Lung microvascular endothelial cell (primary cell): ENCODE data around the gene NOS2. TPM values are rescaled to one million over a fixed set of nuclear protein-coding genes. Genes with fewer than 3 reads are reported as not detected.
"Not testable (repeated sequence)": the region's sequence is repeated elsewhere in the genome, so short reads cannot be mapped to it uniquely, and the experiment has no call there.

Experiments
- DNase-seq, 2 donors: peaks; one replicate each; pipeline versions ENCODE4 v3.0.0 to v3.0.0-alpha.2; 2010; ENCODE audit warnings: low read depth in 2 of 2
- total RNA-seq: library from RNA; depleted of rRNA; stranded (reverse); fragments of >200 nt; gene quantifications from 2 replicates; pipeline ENCODE4 v1.2.1, GENCODE V29; 2014

NOS2 gene
- total RNA-seq, 1 donor from 2014 or later = 0.20 TPM

DNA sequence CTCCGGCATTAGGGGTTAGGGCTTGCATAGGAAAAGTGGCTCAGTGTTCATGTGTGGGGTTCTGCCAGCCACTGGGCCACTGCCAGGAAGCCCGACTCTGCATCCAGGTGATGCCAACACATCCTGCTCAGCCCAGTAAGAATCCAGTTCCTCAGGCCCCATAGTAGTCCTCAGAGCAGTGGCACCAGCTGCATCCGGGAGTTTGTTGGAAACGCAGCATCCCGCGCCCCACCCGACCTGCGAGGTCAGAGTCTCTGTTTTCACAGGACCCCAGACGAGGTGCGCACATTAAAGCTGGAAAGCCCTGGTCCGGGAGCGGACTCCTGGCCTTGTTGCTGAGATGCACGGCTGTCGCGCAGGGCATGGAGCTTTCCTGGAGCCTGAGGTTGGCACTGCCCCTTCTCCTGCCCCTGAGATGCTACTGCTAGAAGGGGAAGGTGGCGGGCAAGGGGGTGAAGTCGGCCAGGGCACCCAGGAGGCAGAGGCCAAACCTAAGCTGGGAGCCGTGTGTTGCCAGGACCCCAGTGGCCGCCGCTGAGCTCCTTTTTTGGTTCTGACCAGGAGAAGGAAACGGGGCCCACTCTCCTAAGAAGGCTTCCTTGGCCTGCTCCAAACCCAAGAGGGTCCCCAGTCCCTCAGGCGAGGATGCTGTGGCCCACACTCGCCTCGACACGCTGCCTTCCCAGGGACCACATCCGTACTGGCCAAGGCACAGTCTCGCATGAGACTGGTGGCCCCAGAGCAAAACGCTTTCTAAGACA is 44.4 kb downstream of the NOS2 start:
- no peak for DNase-seq

DNA sequence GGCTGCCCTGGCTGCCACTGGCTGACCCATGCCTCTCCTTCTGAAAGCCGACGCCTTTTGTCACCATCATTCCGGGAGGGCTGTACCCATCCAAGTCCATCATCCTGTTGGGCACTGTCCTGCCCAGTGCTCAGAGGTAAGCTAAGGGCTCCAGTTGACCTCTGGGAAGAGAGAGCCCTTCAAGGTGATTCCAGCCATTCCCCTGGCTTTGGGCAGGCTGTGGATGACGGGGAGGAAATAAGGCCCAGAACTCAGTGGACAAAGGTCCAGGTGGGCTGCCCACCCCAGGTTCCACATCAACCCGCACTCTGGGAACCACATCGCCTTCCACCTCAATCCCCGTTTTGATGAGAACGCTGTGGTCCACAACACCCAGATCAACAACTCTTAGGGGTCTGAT is 45.8 kb downstream of the NOS2 start:
- DNase-seq = no peak

DNA sequence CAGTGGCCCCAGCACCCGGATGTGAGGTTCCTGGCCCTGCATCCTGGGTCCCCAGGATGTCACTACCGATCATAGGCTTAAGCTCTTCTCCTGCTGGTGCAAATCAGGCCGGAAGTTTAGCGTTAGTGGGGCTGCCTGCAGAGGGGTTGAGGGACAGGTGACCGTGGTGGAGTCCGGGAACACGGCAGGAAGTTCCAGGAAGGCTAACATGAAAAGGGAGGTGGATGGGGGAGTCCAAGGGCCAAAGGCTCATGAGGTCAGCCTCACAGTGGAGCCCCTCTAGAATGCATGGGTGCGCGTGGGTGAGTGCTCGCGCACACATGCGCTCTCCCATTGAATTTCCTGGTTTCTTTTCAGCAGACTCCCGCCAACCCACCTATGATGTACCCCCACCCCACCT is 46.6 kb downstream of the NOS2 start:
- DNase-seq = not testable (repeated sequence)

DNA sequence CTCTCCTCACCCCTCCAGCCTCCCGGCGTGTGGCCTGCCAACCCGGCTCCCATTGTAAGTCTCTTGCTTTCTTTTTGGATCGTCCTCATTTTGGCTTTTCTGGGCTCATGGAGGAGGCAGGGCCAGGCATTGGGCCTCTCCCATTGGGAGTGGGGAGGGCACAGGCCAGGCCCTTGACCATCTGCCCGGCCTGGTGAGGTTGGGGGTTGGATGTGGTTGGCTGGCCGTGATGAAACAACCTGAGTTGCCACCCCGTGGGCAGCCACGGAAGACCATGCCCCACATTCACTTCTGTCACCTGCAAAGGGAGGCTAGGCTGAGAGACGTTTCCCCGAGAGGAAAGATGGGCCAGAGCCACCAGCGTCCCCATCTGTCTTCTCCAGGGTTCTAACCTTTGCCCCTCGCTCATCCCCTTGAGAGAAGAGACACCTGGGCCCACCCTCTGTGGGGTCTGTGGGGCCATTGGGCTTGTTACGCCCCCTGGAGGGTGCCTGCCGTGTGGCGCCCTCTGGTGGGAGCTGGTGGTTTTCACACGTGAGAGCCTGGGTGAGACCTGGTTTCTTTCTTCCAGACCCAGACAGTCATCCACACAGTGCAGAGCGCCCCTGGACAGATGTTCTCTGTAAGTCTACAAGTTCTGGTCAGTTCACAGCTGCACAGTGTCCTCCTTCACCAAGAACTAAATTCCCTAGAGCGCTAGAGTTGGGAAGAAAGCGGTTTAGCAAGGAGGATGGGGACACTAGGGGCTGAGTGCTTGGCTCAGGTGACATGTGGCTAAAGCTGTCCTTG is 47.3 kb downstream of the NOS2 start:
- not testable (repeated sequence) for DNase-seq

DNA sequence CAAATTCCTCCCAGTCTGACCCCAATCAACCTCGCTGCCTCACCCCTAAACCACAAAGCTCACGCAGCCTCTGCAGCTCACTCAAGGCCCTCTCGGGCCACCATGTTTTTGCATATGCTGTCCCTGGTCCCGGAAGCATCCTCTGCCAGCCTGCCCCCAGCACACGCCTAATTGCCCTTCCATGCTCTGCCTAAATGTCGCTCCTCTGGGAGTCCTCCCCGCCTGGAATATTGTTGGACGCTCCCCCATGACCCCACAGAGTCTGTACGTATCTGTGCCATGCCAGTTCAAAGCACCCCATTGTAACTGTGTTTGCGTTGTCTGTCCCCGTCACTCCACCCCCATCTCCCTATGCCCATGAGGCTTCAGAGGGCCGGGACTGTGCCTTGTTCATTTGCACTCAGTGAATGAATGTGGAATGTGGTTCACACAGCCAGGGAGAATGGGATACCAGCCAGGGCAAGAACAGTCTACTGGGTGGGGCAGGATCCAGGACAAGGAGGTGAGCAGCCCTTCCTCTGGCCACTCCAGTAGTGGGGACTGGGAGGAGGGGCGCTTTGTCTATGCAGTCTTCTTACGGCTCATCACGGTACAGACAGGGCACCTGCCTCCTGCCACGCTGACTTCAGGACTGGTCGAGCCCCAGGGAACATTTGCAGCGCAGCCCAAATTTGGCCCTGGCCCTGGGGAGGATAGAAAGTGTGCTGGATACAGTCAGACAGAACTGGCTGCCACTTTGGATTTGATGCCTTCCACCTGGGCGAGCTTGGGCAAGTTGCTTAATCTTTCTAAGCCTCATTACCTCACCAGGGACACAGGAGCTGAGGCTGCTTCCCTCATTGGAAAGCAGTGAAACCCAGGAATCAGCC is 48.5 kb downstream of the NOS2 start:
- no peak for DNase-seq

DNA sequence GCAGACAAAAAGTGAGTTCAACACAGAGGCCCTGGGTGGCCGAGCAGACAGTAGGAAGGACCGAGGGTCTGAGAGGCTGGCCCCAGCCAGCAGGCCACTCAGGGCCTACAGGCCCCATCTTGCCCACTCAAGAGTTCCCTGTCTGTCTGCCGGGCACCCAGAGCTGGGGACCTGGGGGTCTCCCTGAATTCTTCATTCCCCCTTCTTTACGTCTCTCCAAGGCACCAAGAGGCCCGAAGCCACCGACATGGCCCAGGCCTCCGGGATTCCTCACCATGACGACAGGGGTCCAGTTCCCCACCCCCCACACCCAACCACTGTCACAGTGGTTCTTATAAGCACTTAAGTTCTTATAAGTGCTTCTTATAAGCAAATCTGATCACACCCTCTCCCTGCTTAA is 49.2 kb downstream of the NOS2 start:
- DNase-seq = no peak

DNA sequence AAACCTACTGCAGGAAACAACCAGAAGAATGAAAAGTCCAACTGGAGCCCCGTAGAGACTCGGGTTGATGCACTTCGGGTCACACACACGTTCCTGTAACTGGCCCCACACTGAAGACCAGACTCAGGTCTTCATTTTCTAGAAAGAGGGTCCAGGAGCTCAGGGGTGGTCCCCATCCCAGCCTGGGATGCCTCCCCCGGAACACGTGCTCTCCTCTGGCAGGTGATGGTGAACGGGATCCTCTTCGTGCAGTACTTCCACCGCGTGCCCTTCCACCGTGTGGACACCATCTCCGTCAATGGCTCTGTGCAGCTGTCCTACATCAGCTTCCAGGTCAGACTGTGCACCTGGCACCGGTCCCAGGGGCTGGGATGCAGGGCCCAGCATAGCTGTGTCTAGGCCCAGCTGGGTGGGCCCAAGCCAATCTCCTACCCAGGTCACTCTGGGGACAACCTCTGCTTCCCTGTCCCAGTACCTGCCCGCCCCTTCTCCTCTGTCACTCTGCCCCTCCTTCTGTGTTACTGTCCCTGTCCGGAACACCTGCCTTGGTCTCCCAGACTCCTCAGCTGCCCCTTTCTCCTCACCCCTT is 50.7 kb downstream of the NOS2 start:
- DNase-seq = not testable (repeated sequence)

DNA sequence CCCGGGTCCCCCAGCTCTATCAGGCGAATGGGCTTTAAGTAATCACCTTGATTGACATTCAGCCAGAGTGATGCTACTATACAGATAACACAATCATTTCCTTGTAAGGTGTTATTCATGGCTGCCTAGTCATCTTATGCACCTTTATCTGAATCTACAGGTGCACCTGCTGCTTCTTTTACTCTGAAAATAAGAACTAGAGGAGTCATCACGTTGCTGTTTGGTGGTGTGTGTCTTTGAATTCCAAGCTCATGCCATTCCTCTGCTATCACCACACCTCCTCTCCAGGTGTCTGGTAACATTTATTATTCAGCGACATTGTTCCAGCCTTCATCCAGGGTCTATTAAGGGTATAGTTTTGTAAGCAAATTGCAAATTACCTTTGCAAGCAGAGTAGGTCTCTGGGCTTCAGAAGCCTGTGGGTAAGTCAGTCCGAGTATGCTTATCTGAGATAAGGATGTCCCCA is 51.9 kb downstream of the NOS2 start:
- no peak for DNase-seq

DNA sequence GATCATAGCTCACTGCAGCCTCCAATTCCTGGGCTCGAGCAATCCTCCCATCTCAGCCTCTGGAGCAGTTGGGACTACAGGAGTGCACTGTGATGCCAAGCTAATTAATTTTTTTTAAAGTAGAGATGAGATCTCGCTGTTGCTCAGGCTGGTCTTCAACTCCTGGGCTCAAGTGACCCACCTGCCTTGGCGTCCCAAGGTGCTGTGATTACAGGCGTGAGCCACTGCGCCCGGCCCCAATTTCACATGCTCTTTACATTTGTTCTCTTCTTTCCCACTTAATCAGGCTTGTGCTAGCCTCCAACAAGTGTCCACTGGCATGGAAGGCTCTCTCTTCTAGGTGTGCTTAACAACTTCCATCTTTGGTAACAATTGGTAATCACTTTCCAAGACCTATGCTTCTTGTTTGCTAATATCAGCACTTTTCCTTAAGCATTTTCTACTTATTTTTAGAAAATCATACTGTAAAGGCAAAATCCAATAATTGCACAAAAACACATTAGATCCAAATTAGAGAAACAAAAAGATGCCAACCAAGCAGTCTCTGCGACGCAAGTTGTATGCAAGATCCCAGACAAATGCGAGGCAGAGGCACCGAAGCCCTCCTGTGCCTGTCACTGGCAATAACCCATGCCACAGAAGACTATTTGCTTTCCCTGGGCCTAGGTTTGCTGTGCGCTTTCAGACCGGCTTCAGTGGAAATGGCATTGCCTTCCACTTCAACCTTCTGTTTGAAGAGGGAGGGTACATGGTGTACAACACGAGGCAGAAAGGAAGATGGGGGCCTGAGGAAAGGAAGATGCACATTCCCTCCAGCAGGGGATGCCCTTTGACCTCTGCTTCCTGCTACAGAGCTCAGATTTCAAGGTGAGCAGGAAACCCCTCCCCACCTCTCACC is 52.6 kb downstream of the NOS2 start:
- no peak for DNase-seq

DNA sequence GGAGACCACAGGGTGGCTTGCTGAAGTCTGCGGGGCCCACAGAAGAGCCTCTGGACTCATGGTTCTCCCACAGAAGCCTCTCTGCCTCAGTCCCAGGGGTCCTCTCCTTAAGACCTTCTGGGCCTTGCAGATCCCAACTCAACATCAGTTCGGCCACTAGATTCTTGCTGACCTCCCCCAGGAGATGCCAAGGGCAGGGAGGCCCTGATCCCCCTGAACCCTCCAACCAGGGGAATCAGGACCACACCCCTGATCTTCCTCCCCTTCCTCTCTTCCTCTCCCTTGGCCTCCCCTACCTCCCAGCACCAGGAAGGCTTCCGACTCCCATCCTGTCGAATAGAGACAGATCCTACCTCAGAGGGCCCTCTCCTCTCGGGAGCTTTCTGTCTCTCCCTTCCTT is 53.4 kb downstream of the NOS2 start:
- no peak for DNase-seq

DNA sequence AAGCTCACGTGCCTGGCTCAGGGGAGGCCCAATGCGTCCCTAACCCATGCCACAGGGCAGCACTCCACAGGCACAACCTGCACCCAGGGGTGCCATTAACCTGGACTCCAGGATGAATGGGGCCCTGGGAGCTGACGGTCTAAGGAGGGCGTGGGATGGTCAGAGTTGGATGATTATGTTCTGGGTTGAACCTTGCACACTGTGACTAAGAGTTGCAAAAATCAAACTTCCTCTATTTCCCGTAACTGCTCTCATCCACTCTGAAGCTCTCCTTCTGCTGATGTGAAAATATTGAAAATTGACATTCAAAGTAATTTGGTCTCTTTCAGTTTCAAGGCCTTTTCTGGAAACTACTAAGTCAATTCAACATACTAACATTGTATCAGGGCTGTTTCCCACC is 54.0 kb downstream of the NOS2 start:
- not testable (repeated sequence) for DNase-seq

DNA sequence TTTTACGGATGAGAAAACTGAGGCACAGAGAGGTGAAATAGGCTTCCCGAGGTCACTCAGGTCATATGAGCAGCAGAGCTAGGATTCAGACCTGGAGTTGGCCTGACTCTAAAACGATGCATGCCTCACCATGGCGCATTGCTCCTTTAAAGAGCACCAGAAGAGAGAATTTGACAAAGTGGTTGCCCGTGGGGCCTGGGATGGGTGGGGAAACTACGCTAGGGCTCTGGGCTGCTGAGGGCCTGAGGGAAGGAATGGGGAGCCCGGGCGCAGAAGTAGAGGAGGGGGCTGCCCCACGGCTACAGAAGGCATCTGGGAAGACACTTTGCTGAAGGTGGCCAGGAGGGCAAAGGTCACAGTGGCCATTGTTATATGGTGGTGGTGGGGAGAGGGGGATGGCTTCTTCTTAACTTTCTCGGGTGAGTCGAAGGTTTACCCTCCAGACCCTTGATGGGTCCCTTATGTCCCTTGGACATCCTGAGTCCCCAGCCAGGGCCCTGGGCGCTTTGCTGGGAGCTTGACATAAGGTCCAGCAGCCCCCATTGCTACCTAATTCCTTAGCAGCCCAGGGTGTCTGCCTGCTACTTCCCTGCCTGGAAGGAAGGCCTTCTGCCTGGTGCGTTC is 55.0 kb downstream of the NOS2 start:
- DNase-seq = not testable (repeated sequence)

DNA sequence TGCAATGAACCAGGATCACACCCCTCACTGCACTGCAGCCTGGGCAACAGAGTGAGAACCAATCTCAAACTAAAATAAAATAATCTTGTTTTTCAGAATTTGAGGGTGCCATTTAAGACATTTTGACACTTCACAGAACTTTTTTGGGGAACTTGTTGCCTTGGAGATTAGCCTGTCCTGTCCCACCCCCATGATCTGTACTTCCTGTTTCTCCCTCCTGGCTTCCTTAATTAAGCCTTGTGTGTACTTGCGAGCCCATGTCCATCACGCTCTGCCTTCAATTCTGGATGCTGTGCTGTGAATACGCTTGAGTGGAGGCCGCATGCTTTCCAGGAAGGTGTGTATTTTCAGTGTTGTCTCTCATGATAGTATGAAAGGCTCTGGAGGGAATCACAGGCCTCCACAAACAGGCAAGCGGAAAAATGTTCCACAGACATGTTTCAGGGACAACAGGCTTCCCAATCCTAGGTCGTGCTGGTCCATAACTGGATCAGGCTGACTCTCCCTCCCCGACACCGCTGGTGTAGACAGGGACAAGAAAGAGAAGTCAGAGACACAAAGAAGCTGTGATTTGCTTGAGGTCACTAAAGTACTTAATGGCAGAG is 56.9 kb downstream of the NOS2 start:
- no peak for DNase-seq

DNA sequence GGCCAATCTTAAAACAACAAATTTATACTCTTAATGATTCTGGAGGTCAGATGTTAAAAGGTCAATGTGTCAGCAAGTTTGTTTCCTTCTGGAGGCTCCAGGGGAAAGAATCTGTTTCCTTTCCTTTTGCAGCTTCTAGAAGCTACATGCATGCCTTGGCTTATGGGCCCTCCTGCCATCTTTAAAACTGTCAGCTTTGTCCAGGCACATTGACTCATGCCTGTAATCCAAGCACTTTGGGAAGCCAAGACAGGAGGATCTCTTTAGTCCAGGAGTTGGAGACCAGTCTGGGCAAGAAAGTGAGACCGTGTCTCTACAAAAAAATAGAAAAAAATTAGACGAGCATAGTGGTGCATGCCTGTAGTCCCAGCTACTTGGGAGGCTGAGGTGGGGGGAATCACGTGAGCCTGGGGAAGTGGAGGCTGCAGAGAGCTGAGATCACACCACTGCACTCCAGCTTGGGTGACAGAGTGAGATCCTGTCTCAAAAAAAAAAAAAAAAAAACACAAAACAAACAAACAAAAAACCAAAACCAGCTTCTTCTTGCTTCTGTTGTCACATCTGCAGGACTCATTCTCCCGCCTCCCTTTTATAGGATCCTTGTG is 58.3 kb downstream of the NOS2 start:
- no peak for DNase-seq

DNA sequence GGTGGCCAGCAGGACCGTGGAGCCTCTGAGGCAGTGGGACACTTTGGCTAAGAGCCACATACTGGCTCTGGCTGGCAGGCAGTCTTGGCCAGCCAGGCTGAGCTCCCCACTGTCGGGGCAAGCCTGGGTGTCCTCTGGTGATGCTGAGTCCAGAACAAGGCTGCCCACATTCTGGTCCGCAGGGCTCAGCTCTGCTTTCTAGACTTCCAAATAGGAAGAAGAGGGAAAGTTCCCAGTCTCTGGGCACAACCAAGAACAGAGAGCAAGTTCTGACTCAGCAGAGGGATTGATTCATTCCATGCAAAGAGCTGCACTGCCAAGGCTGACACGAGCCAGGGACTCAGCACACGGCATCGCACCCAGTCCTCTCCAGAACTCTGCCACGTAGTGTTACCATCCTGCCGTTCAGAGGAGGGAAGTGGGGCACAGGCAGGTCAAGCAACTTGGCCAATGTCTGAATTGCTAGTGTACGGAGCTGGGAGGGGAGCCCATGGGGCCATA is 58.9 kb downstream of the NOS2 start:
- DNase-seq = peak in 1 of 2 donors; percentile 16

DNA sequence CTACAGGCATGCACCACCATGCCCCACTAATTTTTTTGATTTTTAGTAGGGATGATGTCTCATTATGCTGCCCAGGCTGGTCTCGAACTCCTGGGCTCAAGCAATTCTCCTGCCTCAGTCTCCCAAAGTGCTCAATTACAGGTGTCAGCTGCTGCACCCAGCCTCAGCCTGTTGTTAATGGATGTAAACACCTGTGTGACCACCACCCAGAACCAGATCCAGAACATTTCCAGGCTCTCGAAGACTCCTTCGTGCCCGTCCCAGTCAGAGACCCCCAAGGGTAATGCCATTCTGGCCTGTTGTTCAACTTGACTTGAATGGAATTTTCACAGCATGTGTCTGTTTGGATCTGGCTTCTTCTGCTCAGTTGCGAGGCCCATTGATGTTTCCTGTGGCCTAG is 59.8 kb downstream of the NOS2 start:
- not testable (repeated sequence) for DNase-seq

DNA sequence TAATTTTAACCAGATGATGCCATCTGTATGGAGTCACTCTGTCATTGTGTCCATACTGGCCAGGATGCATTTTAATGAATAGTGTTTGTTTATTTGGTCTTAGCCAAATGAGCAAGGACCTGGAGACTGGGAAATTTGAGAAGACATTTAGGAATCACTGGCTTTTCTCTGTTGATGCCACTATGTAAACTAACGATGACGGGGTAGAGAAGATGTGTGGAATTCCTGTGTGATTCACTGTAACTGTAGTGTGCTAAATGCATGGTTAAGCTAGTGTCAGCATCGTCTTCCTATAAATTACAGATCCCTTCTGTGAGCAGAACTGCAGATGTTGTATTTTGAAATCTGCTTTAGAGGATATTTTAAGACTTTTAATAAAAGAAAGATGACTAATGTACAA is 66.6 kb downstream of the NOS2 start:
- DNase-seq = no peak

DNA sequence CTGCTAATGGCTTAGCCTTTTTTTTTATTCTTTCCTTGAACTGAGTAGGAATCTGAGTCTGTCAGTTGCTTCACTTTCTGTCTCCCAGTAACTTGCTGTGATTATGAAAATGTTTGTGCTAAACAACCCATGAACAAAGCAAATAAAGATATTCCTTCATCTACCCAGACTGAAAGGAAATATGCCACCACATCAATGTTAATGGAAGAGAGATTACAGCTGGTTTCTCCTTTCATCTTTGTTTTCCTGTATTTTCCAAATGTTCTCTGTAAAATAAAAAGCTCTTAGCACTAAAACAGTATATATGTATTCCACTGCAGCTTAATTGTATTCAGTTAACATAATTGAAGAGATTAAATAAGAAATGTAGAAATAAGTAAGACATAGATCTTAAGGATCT is 67.6 kb downstream of the NOS2 start:
- DNase-seq = not testable (repeated sequence)

DNA sequence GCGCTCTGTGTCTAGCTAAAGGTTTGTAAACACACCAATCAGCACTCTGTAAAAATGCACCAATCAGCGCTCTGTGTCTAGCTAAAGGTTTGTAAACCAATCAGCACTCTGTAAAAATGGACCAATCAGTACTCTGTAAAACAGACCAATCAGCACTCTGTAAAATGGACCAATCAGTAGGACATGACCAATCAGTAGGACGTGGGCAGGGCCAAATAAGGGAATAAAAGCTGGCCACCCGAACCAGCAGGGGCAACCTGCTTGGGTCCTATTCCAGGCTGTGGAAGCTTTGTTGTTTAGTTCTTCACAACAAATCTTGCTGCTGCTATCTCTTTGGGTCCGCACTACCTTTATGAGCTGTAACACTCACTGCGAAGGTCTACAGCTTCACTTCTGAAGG is 74.3 kb downstream of the NOS2 start:
- not testable (repeated sequence) for DNase-seq
